HG02973 (cell line): Measurements from ENCODE around the gene RPP14.

ENCODE experiments used
- ATAC-seq: cut with Tn5 transposase; IDR thresholded peaks from one replicate; pipeline ENCODE4 v1.9.1; 2021; ENCODE audit warnings: moderate library complexity; ENCODE audit not compliant: unreplicated experiment

Gene RPP14

DNA sequence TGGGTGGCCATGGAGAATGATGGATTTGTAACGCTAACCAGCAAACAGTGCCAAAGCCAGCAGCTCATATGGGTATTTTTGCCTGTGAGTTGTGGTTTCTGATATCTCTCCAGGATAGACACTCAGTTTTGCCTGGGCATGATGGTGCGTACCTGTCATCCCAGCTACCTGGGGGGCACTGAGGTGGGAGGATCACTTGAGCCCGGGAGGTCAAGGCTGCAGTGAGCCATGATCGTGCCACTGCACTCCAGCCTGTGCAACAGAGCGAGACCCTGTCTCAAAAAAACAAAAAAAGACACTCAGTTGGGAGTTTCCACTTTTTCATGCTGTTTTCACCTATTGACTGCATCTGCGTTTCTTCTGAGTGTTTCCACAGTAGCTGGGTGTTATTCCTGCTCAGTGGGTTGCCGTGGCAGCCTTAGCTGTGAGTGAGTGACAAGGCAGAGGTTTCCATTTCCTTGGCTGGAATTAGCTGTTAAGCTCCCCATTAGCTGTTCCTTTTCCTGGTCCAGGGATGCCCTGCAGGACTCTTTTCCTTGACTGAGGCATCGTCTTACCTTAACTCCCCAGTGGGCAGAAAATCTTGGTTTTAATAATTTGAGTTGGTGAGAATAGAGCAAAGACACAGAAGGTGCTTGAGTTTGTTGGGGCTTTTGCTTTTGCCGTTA lies 14.2 kb upstream of the RPP14 start:
- no peak for ATAC-seq

DNA sequence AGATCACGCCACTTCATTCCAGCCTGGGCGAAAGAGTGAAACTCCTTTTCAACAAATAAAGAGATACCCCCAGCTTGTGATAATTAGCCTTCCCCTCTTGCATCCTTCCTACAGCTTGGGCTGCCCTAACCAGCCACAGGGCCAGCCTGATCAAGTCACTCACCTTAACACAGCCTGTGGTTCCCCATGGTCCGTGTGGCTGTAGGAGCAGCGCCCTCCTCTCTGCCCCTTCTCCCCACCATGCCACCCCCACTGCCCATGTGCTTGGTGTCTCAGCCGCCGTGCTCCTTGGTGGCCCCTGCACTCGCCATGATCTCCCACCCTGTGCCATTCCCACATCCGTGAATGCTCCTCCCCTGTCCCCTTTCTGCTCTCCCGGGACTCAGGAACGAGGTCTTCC lies 13.2 kb upstream of the RPP14 start:
- ATAC-seq = no peak

DNA sequence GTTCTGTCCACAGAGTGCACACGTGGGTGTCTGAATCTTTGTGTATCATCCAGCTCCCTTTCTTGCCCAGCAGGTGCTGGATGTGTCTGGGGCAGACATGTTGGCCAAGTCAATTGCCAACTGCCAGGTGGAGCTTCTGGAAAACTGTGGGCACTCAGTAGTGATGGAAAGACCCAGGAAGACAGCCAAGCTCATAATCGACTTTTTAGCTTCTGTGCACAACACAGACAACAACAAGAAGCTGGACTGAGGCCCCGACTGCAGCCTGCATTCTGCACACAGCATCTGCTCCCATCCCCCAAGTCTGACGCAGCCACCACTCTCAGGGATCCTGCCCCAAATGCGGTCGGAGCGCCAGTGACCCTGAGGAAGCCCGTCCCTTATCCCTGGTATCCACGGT lies 12.5 kb upstream of the RPP14 start:
- ATAC-seq = no peak

DNA sequence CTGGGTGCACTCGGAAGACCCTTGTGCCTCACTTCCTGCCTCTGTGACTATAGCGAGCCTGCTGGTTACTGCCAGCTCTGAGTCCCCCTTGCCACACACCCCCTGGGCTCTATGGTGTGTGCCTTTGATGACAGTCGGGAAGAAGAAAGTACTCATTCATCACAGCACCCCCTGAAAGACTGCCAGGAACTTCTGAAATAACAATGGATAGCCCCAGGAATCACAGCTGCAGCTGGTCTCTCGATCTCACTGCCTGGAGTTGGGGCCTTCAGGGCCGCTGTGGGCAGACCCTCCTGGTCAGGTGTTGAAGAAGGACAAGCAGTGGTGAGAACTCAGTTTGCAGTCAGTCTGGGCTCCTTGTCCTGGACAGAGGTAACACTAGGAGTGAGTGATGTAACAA lies 9.8 kb upstream of the RPP14 start:
- ATAC-seq = no peak

DNA sequence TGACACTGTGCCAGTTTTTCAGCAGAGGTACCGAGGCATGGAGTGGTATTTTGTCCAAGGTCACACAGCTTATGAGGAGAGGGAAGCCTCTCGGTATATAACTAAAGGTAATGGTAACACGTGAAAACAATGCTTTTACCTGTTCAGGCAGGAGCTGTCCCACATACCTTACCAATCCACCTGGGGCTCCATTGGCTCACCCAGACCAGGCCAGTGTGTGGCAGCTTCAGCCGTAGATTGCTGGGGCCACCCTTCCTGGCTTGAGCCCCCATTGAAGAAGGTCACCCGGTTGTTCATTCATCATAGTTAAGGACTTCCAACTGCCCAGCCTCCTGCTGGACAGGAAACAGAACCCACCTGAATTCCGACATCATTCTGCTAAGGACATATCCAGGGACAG lies 9.2 kb upstream of the RPP14 start:
- ATAC-seq = no peak

DNA sequence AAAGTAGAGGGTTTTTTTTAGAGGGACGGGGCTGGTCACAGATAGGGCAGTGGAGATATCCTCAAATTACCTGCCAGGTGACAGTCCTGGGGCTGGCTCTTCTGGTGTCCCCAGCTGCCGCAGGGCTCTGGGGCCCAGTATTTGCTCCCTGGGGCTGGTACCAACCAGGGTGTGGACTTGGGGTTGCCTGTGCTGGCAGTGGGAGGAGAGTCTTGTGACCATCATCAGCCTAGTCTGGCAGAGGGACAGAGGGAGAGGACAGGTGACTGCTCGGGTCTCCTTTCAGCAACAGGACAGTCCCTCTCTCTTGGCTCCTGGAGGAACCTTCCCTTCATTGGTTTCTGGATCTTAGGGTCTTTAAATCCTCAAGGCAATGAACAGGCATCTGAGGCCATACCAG lies 7.9 kb upstream of the RPP14 start:
- no peak for ATAC-seq

DNA sequence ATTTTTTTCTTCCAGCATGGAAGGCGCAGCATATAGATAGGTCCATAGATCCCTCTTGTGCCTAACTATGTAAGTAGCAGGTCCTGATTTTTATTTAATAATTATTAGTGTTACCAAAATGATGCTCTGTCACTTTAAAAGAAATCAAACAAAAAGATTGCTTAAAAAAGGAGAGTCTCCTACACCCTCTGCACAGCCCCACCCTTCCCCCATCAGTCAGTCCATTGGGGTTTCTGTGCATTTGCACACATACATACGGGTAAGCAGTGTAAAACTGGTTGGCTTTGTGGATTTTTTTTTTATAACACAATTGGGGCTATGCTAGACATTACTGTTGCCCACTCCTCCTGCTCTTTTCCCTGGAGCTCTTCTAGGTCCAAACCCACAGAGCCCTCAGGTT lies 7.0 kb upstream of the RPP14 start:
- no peak for ATAC-seq

DNA sequence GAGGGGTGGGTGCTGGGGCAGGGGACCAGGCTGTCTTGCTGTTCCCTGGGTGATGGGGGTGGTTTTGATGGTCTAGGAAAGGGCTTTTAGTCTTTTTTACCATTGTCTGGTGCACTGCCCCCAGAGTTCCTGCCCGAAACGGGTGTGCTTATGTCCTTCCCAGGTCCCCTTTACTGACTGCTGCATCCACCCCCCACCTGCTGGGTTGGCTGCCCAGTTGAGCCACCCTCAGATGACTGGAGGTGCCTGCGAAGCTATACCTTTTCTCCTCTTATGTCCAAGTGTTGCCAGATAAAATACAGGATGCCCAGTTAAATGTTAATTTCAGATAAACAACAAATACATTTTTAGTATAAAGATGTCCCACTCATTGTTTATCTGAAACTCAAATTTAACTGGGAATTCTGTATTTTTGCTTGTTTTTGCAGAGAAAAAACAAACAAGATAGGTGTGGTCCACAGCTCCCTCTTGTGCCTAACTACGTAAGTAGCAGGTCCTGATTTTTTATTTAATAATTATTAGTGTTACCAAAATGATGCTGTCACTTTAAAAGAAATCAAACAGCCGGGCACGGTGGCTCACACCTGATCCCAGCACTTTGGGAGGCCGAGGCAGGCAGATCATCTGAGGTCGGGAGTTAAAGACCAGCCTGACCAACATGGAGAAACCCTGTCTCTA lies 6.1 kb upstream of the RPP14 start:
- ATAC-seq = no peak

DNA sequence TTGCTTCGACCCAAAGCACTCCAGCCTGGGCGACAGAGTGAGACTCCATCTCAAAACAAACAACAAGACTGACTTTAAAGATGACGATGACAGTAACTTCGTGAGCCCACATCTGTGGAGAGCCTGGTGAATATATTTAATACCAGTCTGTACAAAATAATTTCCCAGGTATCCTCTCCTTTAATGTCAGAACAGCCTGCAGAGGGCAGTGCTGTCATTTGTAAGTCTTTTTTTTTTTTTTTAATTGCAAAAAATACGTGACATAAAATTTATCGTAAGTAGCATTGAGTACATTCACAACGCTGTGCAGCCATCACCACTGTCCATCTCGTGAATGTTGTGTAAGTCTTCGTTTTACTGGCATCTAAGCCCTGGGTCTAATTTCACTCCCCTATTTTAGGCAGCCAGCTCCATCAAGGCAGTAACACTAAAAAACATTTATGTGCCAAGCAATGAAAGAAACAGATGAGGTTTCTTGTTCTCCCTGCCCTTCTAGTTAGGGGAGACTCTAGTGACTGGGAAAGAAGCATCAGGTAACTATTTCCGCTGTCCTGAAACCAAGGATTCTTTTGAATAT lies 1.7 kb downstream of the RPP14 start:
- ATAC-seq = no peak

DNA sequence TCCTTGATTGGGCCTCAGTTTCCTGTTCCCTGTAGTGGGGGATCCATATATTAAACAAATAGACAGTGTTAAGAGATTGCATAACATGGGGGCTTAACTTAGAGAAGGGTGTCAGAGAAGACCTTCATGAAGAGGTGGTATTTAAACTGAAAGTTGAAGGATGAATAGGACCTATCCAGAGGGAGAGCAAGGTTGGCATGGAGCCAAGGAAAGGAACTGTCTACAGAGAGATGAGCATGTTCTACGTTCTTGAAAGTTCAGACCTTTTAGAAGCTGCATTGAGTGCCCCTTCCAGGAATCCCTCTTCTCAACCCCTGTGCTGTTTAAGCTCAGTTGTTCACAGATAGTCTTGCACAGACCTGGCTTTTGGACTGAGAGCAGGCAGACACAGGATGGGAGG lies 2.7 kb downstream of the RPP14 start:
- no peak for ATAC-seq

DNA sequence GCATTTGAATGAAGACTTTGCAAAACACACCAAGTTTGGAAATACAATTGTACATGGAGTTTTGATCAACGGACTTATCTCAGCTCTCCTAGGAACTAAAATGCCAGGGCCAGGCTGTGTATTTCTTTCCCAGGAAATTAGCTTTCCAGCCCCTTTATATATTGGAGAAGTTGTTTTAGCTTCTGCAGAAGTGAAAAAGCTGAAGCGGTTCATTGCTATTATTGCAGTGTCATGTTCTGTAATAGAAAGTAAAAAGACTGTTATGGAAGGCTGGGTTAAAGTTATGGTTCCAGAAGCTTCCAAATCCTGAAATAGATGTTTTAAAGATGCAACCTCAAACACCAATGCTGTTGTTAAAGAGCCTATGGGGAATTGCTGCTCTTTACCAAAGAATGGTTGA lies 11.8 kb downstream of the RPP14 start:
- no peak for ATAC-seq

DNA sequence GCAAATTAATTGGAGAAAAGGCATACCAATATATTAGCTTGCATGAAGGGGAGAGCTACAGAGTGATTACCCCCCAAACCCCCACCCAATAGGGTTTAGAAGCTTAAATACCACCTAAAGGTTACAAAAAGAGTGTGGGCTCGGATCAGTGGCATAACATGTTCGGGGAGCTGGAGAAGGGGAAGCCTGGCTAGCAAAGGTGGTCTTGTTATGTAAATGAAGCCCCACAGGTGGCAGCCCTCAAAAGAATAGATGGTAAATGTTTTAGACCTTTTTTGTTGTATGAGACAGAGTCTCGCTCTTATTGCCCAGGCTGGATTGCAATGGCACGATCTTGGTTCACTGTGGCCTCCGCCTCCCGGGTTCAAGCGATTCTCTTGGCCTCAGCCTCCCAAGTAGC lies 15.7 kb downstream of the RPP14 start:
- no peak for ATAC-seq

DNA sequence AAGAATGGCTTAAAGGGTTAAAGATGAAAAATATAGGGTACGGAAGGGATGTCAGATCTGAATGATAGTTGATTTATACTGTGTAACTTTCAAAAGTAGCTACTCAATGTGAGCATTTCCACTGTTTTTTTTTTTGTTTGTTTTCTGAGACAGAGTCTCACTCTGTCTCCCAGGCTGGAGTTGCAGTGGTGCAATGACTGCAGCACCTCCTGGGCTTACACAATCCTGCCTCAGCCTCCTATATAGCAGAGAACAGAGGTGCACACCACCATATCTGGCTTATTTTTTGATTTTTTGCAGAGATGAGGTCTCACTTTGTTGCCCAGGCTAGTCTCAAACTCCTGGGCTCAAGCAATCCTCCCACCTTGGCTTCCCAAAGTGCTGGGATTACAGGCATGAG lies 16.7 kb downstream of the RPP14 start:
- no peak for ATAC-seq

DNA sequence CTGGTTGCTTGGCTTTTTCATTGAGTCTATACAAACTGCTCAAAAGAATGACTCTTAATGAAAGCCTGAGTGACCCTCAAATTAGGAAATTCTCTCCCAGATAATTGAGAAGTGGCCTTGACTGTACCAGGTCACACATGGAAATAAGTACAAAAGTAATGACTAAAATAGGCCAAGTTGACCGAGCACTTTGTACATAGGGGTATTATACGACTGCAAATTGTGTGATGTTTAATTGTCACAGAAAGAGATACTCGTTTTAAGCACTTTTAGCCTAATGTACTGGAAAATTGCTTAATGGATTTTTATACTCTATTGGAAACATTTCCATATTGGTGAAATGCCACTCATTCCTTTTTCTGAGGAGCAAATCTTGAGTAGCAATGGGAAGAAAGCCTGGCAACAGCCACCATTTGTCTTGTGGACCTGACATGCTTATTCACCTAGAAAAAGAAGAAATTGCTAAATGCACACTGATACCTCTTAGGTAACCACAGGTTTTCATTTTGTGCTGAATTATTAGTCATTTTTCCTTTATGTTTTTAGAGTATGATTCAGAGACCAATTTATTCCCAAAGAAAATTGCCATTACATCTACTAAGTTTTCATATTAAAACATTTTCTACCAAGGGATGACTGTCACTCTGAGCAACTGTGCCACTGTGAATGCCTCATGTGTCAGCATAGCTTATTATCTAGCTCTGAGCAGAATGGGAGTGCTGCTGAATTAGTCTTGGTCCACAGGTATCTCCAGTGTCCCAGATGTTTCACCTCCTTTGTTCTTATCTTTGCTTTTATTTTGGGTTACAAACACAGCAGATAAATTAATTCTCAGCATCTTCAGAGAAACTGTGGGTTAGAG lies 17.7 kb downstream of the RPP14 start:
- ATAC-seq = no peak

DNA sequence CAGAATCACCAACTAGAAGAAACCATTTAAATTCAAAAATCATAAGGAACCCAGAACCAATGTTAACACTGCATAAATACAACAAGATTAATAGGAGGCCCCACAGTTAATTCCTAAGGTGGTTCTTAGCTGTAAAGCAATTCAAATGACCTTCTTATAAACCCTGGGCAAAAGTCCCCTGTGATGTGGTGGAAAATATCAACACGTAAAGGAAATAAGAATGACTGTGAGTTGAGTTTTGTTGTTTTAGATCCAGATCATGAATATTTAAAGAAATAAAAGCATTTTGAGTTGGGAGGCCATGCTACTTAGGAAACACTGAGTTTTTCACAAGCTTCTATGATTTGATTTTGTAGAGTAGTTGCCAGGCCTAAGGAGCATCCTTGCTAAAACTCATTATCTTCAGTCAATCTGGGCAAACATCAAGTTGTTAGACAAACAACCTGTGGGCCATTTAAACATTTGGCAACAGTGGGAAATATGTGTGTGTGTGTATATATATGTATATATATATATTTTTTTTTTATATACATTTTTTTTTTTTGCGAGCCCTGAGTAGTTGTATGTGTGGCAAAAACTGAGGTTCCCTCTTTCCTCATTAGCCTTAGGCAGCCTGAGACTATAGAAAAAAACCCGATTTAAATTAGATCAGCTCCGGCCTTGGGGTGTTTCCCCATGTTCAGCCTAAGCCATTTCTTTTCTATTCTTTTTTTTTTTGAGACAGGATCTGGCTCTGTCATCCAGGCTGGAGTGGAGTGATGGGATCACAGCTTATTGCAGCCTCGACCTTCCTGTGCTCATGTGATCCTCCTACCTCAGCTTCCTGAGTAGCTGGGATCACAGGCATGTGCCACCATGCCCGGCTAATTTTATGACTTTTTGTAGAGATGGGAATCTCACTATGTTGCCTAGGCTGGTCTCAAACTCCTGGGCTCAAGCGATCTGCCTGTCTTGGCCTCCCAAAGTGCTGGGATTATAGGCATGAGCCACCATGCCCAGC lies 18.6 kb downstream of the RPP14 start:
- ATAC-seq = no peak

DNA sequence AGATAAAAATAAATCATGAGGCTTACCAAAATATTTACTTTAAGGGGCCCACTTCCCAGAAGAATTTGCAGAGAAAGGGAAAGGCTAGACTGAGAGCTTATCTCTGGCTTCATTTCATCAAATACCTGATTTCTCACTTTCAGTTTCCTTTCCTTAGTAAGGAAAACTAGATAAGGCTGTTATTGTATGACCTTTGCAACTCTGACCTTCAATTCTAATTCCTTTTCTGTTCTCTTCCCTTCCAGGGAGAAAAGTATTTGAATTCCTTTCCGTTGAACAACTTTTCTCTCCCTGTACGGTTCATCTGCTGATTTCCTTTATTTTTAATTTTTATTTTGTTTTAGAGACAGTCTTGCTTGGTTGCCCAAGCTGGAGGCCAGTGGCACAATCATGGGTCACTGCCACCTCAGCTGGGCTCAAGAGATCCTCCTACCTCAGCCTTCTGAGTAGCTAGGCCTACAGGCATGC lies 19.5 kb downstream of the RPP14 start:
- no peak for ATAC-seq

DNA sequence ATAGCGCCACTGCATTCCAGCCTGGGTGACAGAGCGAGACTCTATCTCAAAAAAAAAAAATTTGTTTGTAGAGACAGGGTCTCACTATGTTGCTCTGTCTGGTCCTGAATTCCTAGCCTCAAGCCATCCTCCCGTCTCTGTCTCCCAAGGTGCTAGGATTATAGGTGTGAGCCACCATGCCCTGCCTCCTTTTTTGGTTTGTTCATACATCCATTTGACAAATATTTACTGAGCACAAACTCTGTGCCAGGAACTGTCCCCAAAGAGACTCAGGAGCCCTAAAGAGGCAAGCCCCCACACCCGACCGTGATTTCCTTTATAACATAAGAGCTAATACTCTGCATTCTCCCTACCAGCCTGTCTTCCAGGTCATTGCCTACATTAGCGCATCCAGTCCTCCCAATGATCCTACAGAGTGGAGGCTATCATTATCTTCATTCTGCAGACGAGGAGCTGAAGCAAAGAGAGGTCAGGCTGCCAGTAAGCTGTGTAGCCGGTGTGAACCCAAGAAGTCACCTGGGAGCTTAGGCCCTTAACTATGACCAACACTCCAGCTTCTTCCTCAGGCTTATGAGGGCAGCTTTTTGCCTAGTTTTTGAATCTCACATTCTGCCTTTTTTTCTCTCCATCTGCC lies 20.3 kb downstream of the RPP14 start:
- no peak for ATAC-seq

DNA sequence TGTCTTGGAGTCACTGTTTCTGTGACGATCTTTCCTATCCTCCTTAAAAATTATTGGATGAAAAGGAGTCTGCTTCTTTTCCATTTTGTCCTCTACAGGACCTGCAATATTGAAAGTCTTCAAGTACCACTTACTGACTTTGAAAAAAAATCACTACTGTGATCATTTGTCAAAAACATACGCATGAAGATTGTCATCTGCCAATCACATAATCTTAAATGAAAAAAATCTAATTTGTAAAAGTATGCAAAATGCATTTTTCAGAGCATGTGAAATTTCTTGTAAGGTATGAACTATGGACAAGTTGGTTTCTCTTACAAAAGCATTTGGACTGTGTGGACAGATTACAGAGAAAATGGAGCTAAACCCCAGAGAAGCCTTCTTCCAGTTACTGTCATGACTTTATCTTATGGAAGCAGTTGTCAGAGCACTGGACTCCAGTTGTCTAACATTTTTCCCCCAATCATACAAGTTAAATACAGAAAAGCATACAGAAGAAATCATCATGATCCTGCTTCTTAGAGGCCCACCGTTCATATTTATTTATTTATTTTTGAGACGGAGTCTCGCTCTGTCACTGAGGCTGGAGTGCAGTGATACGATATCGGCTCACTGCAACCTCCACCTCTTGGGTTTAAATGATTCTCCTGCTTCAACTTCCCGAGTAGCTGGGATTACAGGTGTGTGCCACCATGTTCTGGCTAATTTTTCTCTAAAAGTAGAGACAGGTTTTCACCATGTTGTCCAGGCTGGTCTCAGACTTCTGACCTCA lies 23.3 kb downstream of the RPP14 start:
- ATAC-seq = no peak

DNA sequence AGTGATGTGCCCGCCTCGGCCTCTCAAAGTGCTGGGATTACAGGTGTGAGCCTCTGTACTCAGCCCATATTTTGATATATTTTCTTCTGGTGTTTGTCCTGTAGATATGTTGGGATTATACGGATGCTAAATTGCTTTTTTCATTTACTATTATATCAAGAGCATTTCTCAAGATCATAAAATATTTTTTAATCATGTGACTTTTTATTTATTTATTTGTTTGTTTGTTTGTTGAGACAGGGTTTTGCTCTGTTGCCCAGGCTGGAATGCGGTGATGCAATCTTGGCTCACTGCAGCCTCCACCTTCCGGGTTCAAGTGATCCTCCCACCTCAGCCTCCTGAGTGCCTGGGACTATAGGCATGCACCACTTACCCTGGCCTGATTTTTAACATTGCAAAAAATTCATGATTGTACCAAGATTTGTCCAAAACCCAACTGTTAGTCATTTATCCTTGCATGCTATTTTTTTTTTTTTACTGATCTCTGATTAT lies 23.9 kb downstream of the RPP14 start:
- no peak for ATAC-seq
